ENCODE data around the gene CCDC91. TPM values are rescaled to one million over a fixed set of nuclear protein-coding genes. Genes with fewer than 3 reads are reported as not detected.
A peak's percentile ranks its signal among the peaks of the same experiment; 100 is the strongest.
"Not testable (repeated sequence)": the region's sequence is repeated elsewhere in the genome, so short reads cannot be mapped to it uniquely, and the experiment has no call there.

CCDC91 gene
- total RNA-seq, 1 experiment from 2014 or later: 13.7 TPM

DNA sequence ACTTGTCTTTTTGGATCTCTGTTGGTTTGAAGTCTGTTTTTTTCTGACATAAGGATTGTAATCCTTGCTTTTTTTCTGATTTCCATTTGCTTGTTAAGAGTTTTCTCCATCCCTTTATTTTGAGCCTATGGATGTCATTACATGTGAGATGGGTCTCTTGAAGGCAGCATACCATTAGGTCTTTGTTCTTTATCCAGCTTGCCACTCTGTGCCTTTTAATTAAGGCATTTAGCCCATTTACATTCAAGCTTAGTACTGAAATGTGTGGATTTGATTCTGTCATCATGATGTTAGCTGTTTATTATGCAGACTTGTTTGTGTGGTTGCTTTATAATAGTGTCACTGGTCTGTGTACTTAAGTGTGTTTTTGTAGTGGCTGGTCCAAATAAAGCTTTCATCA lies 100.0 kb downstream of the CCDC91 start:
- DNase-seq (ENCODE audit: low spot score): no peak

DNA sequence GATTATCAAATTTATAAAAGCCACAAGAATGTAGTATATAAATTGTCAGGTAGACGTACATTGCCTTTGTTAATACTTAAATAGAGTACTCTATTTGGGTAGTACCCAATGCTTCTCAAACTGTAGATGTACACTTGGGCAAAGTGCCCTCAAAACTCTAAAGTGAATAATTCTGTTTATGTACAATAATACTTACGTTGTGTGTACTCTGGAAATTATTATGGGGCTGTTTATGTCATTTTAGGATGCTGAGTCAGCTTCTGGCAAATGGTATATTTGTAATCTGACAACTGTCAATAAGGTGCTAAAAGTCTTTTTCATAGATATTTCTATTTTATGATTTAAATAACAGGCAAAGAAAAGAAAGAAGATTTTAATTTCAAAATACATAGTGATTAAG lies 102.4 kb downstream of the CCDC91 start:
- DNase-seq (ENCODE audit: low spot score): no peak

DNA sequence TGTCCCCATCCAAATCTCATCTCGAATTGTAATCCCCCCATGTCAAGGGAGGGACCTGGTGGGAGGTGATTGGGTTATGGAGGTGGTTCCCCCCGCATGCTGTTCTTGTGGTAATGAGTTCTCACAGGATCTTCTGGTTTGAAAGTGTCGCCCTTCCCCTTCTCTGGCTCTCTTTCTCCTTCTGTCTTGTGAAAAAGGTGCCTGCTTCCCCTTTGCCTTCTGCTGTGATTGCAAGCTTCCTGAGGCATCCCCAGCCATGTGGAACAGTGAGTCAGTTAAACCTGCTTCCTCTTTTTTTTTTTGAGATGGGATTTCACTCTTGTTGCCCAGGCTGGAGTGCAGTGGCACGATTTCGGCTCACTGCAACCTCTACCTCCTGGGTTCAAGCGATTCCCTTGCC lies 104.0 kb downstream of the CCDC91 start:
- no peak for DNase-seq (ENCODE audit: low spot score)

DNA sequence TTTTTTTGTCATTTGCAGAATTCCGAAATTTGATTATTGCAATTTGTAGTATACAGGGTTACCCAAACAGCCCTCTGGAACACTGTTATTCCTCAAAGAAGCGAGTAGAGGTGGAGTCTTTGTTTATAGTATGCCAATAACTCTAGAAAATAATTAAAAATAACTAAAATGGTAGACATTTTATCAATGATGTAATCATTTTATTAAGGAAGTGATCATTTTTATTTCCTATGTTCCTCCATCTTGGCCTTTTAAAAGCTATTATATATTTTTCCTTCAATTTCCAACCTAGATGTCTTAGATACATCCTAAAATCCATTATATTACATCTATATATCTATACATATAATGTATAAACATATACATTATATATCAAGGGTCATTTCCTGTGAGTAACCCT lies 106.0 kb downstream of the CCDC91 start:
- DNase-seq (ENCODE audit: low spot score): no peak

DNA sequence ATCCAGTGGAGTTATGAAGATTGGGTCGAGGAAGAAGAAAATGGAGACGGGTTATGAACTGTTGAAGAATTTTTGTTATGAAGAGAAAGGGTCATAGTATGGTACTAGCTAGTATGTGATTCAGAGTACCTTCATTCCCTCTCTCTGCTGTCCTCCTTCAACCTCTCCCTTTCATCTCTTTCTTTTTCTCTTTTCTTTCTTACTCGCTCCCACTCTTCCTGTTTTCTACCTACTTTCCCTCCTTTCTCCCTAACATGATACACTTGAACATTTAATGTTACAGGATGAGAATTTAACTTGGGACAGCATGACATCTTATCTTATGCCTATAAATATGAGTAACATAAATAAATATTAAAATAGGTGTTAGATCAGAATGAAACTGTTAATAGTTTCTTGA lies 112.9 kb downstream of the CCDC91 start:
- no peak for DNase-seq (ENCODE audit: low spot score)

DNA sequence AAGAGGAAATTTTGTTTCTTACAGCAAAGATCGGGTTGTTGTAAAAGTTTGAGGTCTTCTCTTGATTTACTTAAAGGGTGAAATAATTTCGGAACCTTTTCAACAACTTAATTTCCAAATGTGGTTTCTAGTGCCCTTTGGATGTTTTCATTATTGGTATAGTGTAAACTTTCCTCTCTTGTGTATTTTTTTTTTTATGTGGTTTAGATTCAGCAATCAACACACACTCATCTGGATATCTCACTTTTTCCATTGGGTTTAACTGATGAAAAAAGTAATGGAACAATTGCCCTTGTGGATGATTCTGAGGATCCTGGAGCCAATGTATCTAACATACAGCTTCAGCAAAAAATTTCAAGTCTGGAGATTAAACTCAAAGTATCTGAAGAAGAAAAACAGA lies 116.3 kb downstream of the CCDC91 start:
- DNase-seq (ENCODE audit: low spot score): no peak

DNA sequence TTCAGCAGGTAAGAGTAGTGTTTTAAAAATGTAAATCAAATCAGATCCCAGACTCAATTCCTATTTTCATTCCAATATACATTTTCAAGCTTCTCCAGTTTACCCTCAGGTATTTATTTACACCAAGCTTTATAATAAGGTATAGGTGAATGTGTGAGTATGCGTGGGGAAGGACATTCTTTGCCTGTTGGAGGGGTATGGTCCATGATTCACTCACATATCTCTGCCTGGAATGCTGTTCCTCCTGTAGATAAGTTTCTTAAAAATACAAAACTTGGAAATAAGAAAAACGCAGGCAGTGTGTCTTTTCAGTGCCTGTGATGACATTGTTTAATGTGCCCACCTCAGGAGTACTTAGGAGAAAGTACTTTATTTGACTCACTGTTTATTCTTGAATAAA lies 118.6 kb downstream of the CCDC91 start:
- no peak for DNase-seq (ENCODE audit: low spot score)

DNA sequence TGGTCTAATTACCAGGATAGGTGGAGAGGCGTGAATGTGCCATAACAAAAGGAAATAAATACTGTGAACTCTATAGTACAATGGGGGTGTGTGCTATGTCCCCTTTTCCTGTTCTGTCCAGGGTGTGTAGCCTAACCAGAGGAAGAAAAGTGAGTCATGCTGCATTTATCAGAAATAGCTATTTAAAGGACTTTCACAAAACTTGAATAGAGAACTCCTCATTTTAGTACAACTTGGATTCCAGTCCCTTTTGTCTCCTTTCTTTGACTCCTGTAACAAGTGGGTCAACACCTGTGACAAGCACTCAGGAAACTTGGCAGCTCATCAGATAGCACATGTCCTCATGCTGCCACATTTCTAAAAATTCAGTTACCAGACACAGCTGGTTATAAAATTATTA lies 123.4 kb downstream of the CCDC91 start:
- DNase-seq (ENCODE audit: low spot score): peak; percentile 3

DNA sequence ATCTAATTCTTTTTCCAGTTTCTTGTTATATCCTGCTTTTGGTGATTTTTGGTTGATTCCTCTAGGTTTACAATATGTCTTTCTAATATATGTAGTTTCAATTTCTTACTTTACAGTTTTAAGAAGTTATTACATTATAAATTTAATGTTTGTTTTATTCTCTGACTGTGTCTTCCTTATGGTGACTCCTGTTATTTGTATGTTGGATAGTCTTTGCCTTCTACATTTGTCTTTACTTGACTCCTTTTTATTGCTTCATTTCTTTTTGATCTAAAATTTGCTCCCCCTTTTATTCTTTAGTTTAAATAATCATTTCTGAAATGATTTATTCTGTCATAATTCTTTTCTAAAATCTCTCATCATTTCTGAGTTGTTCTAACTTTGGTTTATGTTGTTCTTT lies 125.8 kb downstream of the CCDC91 start:
- DNase-seq (ENCODE audit: low spot score): no peak

DNA sequence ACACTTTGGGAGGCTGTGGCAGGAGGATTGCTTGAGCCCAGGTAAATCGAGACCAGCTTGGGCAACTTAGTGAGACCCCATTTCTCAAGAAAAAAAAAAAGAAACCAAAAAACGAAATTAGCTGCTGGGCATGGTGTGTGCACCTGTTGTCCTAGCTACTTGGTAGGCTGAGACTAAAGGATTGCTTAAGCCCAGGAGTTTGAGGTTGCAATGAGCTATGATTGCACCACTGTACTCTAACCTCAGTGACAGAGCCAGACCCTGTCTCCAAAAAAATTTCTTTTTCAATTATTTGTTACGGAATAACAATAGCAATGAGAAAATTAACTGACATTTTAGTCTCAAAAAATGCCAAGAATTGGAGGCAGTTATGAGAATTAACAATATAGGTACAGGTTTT lies 128.0 kb downstream of the CCDC91 start:
- no peak for DNase-seq (ENCODE audit: low spot score)

DNA sequence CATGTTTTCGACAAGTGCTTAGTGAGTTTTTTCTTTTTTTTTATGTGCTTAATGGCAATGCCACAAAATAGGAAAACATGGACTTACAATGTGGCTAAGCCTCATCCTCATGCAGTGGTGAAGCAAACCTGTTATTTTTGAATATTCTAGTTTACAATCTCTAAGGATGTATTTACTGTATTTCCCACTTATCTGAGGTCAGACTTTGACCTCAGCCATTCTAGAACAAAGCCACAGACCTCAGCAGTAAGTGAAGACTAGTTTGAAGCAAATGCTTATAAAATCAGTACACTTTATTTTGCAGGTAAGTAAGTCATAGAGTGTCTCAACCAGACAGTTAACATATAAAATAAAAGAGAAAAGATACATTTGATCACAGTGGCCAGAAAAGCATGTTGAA lies 130.1 kb downstream of the CCDC91 start:
- no peak for DNase-seq (ENCODE audit: low spot score)

DNA sequence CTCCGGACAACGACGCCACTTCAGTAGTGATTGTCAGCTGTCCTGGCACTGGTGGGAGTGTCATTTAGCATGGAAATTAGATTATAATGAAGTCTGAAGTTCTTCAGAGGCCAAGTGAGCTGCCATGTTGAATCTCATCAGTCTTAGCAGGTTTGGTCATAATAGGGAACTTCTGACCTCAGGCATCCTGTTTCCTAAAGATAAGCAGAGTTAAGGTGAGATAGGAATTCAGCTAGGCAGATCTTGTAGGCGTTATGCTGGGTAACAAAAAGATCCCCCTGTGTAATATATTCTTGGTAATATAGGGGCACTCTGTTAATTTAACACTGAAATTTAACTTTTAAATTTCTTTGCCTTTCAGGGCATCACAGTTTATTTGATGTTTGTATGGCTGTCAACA lies 137.5 kb downstream of the CCDC91 start:
- DNase-seq (ENCODE audit: low spot score): no peak

DNA sequence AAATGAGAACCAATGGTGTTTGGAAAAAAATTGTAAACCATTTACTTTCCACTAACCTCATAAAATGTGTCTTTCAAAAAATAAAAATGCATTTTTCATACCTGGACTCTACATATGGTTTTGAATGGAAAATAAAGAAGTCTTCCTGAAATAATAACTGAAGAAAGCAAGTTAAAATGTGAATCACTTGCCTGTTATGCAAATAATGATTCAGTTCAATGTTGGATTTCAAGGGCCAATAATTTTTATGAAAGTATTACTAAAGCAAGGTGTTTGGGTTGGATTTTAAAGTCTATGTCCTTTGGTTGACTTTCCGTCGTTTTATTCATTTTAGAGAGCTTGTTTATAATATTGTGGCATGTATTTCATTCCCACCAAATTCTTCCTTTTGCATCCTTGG lies 138.7 kb downstream of the CCDC91 start:
- no peak for DNase-seq (ENCODE audit: low spot score)

DNA sequence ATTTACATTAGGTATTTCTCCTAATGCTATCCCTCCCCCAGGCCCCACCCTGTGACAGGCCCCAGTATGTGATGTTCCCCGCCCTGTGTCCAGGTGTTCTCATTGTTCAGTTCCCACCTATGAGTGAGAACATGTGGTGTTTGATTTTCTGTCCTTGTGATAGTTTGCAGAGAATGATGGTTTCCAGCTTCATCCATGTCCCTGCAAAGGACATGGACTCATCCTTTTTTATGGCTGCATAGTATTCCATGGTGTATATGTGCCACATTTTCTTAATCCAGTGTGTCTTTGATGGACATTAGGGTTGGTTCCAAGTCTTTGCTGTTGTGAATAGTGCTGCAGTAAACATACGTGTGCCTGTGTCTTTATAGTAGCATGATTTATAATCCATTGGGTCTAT lies 139.5 kb downstream of the CCDC91 start:
- not testable (repeated sequence) for DNase-seq (ENCODE audit: low spot score)

DNA sequence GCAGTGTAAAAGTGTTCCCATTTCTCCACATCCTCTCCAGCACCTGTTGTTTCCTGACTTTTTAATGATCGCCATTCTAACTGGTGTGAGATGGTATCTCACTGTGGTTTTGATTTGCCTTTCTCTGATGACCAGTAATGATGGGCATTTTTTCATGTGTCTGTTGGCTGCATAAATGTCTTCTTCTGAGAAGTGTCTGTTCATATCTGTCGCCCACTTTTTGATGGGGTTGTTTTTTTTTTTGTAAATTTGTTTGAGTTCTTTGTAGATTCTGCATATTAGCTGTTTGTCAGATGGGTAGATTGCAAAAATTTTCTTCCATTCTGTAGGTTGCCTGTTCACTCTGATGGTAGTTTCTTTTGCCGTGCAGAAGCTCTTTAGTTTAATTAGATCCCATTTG lies 140.0 kb downstream of the CCDC91 start:
- not testable (repeated sequence) for DNase-seq (ENCODE audit: low spot score)

DNA sequence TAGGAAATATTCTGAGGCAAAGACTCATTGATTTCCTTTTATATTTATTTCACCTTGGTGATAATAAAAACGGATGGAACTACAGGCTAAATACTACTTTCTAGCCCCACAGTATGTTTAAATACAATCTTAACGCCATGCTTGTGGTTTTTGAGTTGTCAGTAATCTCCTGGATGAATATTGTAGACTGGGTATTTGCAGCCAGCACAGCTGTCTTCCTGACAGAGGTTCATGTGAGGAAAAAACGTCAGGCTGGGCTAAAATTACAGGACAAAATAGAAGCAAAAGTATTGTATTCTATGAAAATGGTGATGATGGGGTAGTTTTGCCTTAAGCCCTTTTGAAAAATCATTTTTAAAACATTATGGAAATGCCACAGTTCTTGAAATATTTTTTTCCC lies 140.9 kb downstream of the CCDC91 start:
- no peak for DNase-seq (ENCODE audit: low spot score)

DNA sequence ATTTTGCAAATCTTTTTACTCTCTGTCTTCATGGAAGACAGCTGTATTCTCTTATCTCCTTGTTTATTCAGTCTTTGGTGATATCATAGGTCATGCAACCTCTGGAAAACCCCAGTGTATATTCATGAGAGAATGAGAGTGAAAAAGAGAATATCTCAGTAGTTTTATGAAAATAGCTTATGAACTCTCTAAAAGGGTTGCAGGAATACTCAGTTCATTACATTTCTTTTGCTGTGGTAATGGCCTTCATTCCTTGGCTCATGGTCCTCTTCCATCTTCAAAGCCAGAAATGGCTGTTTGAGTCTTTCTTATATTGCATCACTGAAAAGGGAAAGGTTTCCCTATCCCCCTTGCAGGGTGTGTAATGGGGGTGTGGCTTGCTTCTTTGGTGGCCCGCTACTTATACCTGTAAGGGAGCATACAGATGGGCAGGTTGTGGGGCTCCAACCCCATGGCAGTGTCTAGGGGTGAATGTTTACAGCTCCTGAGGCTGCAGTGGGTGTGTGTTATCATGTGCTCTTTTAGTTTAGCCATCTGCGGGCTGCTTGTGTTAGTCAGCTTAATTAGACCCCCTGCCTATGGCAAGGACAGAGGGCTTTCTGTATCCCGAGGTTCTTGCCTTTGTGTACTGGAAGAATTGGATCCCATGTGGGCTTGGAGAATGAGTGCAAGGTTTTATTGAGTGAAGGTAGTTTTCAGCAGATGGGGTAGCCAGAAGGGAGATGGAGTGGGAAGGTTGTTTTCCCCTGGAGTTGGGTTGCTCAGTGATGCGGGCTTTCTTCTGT lies 150.2 kb downstream of the CCDC91 start:
- peak; percentile 5 for DNase-seq (ENCODE audit: low spot score)

DNA sequence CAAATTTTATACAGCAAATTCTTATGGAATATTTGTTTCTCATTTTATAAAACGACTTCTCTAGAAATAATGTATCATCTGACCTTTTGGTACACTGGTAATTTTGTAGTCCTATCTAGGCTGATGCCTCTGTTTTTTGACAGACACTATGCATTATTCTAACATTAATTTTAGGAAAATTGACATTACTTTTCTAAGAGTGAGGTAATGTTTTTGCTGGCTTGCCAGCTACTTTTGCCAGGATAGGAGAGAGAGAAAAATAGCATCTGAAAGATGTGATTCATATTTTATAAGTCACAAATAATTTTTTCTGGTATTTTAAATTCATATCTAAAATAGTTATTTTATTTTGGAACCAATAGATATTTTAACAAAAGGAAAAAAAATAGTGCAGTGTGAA lies 153.5 kb downstream of the CCDC91 start:
- no peak for DNase-seq (ENCODE audit: low spot score)

DNA sequence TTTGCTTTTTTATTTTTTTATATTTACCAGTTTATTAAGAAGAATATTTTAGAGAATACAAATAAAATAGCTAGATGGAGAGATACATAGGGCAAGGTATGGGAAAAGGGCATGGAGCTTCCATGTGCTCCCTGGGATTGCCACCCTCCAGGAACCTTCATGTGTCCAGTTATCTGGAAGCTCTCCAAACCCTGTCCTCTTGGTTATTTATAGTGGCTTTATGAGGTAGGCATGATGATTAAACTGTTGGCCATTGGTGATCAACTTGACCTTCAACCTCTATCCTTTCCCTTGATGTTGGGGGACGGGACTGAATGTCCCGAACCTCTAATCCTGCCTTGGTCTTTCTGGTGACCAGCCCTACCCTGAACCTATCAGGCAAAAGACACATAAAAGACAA lies 156.3 kb downstream of the CCDC91 start:
- no peak for DNase-seq (ENCODE audit: low spot score)

DNA sequence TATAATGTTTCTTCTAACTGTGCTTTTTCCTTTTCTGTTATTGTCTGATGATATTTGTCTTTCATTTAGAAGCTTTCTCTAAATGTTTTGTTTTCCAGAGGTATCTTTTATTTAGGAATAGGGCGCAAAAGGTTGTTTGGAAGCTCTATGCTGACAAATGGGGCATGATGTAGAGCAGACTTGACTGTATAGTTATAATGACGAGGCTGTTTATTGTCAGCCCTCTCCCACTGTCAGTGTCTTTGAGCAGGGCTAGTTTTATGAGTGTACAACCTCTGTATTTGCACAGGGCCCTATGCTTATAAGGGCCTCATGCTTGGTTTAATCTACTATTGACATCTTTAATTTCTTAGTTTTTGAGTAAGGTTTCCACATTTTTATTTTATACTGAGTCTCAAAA lies 158.9 kb downstream of the CCDC91 start:
- no peak for DNase-seq (ENCODE audit: low spot score)

DNA sequence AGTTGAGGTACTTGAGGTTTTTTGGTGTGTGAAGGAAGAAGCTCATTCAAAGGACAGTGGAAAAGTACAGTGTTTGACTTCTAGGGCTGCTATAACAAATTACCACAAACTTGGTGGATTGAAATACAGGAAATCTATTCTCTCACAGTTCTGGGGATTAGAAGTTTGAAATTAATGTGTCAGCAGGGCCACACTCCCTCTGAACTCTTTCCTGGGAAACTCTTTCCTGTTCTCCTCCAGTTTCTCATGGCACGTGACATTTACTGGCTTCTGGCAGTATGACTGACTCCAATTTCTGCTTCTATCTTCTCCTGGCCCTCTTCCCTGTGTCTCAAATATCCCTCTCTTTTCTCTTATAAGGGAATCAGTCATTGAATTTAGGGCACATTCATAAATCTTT lies 160.2 kb downstream of the CCDC91 start:
- no peak for DNase-seq (ENCODE audit: low spot score)

DNA sequence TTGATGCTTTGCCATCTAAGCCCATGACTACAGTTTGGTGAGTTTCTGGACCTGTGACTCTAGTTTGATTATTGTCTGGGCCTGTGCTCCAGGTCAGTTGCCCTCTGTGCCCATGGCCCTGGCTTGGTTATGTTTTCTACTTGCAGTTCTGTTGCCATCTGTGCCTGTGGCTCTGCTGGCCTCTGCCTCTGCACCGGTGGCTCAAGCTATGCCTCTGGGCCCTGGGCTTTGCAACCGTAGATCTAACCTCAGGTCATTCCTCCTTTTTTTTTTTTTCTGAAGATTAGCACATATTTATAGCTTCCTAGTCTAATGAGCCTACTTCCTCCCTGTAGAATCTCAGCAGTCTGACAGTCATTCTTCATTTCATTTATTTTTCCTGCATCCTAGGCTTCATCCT lies 161.2 kb downstream of the CCDC91 start:
- no peak for DNase-seq (ENCODE audit: low spot score)

DNA sequence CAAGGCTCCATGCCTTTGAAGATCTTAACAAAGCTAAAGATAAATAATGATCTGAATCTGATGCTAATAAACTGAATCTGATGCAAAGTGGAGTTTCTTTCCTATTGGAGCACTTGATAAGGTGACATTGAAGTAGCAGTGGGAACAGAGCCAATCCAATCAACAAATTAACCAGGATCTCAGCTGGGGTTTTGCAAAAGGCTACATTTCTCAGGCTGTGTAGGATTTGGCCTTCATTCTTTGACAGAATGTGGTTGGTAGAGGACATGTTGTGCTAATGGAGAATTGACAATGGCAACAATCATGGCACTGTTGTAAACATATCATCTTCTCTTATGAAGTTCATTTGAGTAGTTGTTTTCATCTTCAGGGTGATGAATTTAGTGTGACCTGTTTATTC lies 164.9 kb downstream of the CCDC91 start:
- DNase-seq (ENCODE audit: low spot score): no peak

DNA sequence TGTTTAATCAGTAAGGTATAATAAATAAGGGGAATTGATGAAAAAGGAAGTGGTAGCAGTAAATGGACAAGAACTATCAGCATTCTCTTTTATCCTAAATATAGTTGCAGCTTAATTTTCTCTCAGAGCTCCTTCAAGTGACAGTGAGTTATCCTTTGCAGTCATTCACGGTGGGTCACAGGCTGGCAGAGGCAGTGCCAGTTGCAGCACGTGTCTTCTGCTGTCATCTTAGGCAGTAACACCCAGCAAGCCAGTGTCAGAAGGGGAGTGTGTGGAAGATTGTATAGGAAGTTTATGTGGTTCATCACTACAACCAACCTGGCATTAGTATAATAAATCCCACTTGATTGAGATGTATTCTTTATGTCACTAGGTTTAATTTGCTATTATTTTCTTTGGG lies 170.0 kb downstream of the CCDC91 start:
- no peak for DNase-seq (ENCODE audit: low spot score)

Measured in H4 (cell line).